IPS-20b (cell line): ENCODE results near the gene TAS1R1.

Source experiments
- H3K27ac ChIP-seq: one replicate; pipeline ENCODE4 v1.5.1; 2013; ENCODE audit warnings: low read length
- H3K27me3 ChIP-seq: 2 replicates; pipeline ENCODE4 v1.6.1; 2013; ENCODE audit warnings: mild to moderate bottlenecking, low read length, inconsistent platforms; ENCODE audit not compliant: insufficient read depth
- H3K36me3 ChIP-seq: 2 replicates; pipeline ENCODE4 v1.6.1; 2013; ENCODE audit warnings: low read depth, mild to moderate bottlenecking, inconsistent platforms, low read length, moderate library complexity; ENCODE audit not compliant: insufficient read depth
- H3K4me1 ChIP-seq: 2 replicates; pipeline ENCODE4 v1.6.1; 2013; ENCODE audit warnings: mild to moderate bottlenecking, control low read depth, inconsistent platforms, low read length, moderate library complexity; ENCODE audit not compliant: insufficient read depth
- H3K4me3 ChIP-seq: 2 replicates; pipeline ENCODE4 v1.5.1; 2013; ENCODE audit warnings: mild to moderate bottlenecking, low read length, inconsistent platforms
- H3K9ac ChIP-seq: 2 replicates; pipeline ENCODE4 v1.6.1; 2013; ENCODE audit warnings: low read depth, mild to moderate bottlenecking, inconsistent platforms, low read length, moderate library complexity
- H3K9me3 ChIP-seq: 2 replicates; pipeline ENCODE4 v1.6.1; 2013; ENCODE audit warnings: mild to moderate bottlenecking, low read depth, low read length, inconsistent platforms; ENCODE audit not compliant: insufficient read depth

The TAS1R1 gene

DNA sequence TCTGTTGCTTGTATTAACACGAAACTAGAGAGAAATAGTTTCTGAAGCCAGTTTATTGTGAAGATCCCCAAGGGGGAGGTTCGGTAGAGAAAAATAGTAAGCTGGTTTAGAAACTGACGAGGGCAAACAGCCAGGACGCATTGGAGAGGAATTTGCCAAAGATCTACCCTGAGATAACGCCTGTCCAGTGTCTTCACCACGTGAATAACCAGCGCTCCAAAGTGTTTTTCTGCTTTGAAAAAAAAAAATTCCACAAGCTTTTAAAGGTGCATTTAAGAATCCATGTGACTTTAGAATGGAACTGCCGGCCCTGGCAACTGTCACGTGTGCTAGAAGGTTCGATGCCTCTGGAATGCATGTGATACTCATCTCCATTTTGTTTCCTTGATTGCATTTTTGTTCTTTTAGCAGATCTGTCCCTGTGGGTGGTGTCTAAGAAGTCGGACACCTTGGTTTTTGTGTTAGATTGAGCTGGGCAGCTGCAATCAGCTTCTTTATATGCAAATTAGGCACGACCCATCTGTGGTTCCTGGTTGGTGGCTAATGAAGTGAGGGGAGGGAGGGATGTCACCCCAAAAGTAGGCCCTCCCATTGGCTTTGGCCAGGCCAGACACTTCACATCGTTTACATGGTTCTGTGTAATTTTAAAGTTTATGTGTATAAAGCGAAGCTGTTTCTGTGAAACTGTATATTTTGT is 68.3 kb downstream of the TAS1R1 start:
- H3K4me3 ChIP-seq: no peak overlapping the region
- no peaks in the 10 kb centered on the region for H3K27me3 ChIP-seq
- no peak overlapping the region for H3K9ac ChIP-seq
- no peaks in the 10 kb centered on the region; the same call in 1 of the 2 replicates for H3K4me1 ChIP-seq
- H3K36me3 ChIP-seq: peaks cover 66% of the 10 kb centered on the region
- no peaks in the 10 kb centered on the region for H3K9me3 ChIP-seq
- H3K27ac ChIP-seq: no peak overlapping the region

GRCh38 chr1:6624710-6625583 is 69.8 kb downstream of the TAS1R1 start, which contains the start of gene THAP3:
TSS of gene THAP3 (plus strand) at chr1:6624868. CDS start at chr1:6625219, 351 bp downstream.
- Histone ChIP-seq H3K9me3 (no peaks in the 10 kb centered on the region), H3K27me3 (no peaks in the 10 kb centered on the region), H3K4me3 (peak within 1 kb of the TSS; percentile 90), H3K27ac (no peak within 1 kb of the TSS), H3K4me1 (no peaks in the 10 kb centered on the region; the same call in 1 of the 2 replicates), H3K36me3 (peaks cover 68% of the 10 kb centered on the region), H3K9ac (peak within 1 kb of the TSS; percentile 75)

- H3K4me1 ChIP-seq: no peaks in the 10 kb centered on the region; the same call in 1 of the 2 replicates
- H3K4me3 ChIP-seq: peak overlapping the region; percentile 90
- peak overlapping the region; percentile 75 for H3K9ac ChIP-seq
- H3K27ac ChIP-seq: no peak overlapping the region
- peaks cover 64% of the 10 kb centered on the region for H3K36me3 ChIP-seq
- H3K27me3 ChIP-seq: no peaks in the 10 kb centered on the region
- no peaks in the 10 kb centered on the region for H3K9me3 ChIP-seq
Measured at GRCh38 chr1:6625584-6626149, 70.6 kb downstream of the TAS1R1 start.

GRCh38 chr1:6627031-6627430 is 71.9 kb downstream of the TAS1R1 start:
- no peak overlapping the region for H3K27ac ChIP-seq
- H3K9ac ChIP-seq: no peak overlapping the region
- no peaks in the 10 kb centered on the region for H3K9me3 ChIP-seq
- no peaks in the 10 kb centered on the region for H3K27me3 ChIP-seq
- no peaks in the 10 kb centered on the region; the same call in 1 of the 2 replicates for H3K4me1 ChIP-seq
- H3K4me3 ChIP-seq: no peak overlapping the region
- H3K36me3 ChIP-seq: peaks cover 51% of the 10 kb centered on the region

- H3K36me3 ChIP-seq: peaks cover 51% of the 10 kb centered on the region
- H3K27ac ChIP-seq: no peak overlapping the region
- no peaks in the 10 kb centered on the region; the same call in 1 of the 2 replicates for H3K4me1 ChIP-seq
Measured at GRCh38 chr1:6627841-6628545, 72.9 kb downstream of the TAS1R1 start.

GRCh38 chr1:6628971-6629479 is 73.9 kb downstream of the TAS1R1 start:
- H3K27ac ChIP-seq: no peak overlapping the region

More at GRCh38 chr1:6627841-6628545, 72.9 kb downstream of the TAS1R1 start:
- Histone ChIP-seq H3K9me3 (no peaks in the 10 kb centered on the region), H3K4me3 (no peak overlapping the region), H3K9ac (no peak overlapping the region), H3K27me3 (no peaks in the 10 kb centered on the region)

More at GRCh38 chr1:6628971-6629479, 73.9 kb downstream of the TAS1R1 start:
- peaks cover 51% of the 10 kb centered on the region for H3K36me3 ChIP-seq
- H3K27me3 ChIP-seq: no peaks in the 10 kb centered on the region
- H3K9me3 ChIP-seq: no peaks in the 10 kb centered on the region
- no peak overlapping the region for H3K4me3 ChIP-seq
- H3K4me1 ChIP-seq: no peaks in the 10 kb centered on the region; the same call in 1 of the 2 replicates
- H3K9ac ChIP-seq: no peak overlapping the region
